ENCODE measurements around the gene FGGY.
"Not testable (repeated sequence)": the region's sequence is repeated elsewhere in the genome, so short reads cannot be mapped to it uniquely, and the experiment has no call there.

Gene FGGY

GRCh38 chr1:59295618-59296017 is 1.3 kb upstream of the FGGY start:
- Histone ChIP-seq H3K9me3 (ENCODE audit: insufficient read depth, low read length) (no peaks in the 10 kb centered on the region), H3K36me3 (ENCODE audit: low read length) (no peaks in the 10 kb centered on the region), H2AFZ (ENCODE audit: low read depth, low read length, severe bottlenecking) (peak overlapping the region; percentile 66), H3F3A (ENCODE audit: insufficient read depth) (peaks cover 13% of the 10 kb centered on the region), H3K4me3 (ENCODE audit: insufficient read depth, low read length, poor library complexity, severe bottlenecking) (no peak overlapping the region), H3K9ac (ENCODE audit: low read length) (peak overlapping the region; percentile 78), H3K27me3 (ENCODE audit: low read length) (no peaks in the 10 kb centered on the region), H3K4me2 (ENCODE audit: low read depth, low read length, poor library complexity, severe bottlenecking) (peak overlapping the region; percentile 85), H3K79me2 (ENCODE audit: insufficient read depth, low read length) (no peaks in the 10 kb centered on the region), H4K20me1 (ENCODE audit: low read depth, low read length) (no peaks in the 10 kb centered on the region), H3K27ac (ENCODE audit: low read depth, low read length) (no peak overlapping the region), H3K9me2 (replicated peaks; ENCODE audit: insufficient read depth, low read length) (no peaks in the 10 kb centered on the region)
- TF ChIP-seq CTCF (IDR thresholded peaks at IDR 0.05; ENCODE audit: insufficient read depth, low read length, poor library complexity, severe bottlenecking) = no peak
- TF ChIP-seq EZH2phosphoT487 (conservative IDR thresholded peaks at IDR 0.05; ENCODE audit: low read length) = no peak

- Histone ChIP-seq H3K27ac (ENCODE audit: low read depth, low read length) (no peak overlapping the region), H3K36me3 (ENCODE audit: low read length) (0 out of 2 replicates have a peak, but pooled peaks cover 6% of the 10 kb centered on the region), H3K9me2 (replicated peaks; ENCODE audit: insufficient read depth, low read length) (no peaks in the 10 kb centered on the region), H4K20me1 (ENCODE audit: low read depth, low read length) (no peaks in the 10 kb centered on the region), H3K9ac (ENCODE audit: low read length) (peak overlapping the region; percentile 78; the same call in 1 of the 2 replicates), H3K9me3 (ENCODE audit: insufficient read depth, low read length) (no peaks in the 10 kb centered on the region), H2AFZ (ENCODE audit: low read depth, low read length, severe bottlenecking) (no peak overlapping the region), H3K79me2 (ENCODE audit: insufficient read depth, low read length) (no peaks in the 10 kb centered on the region), H3K4me3 (ENCODE audit: insufficient read depth, low read length, poor library complexity, severe bottlenecking) (peak overlapping the region; percentile 75), H3K27me3 (ENCODE audit: low read length) (no peaks in the 10 kb centered on the region), H3F3A (ENCODE audit: insufficient read depth) (peaks cover 13% of the 10 kb centered on the region), H3K4me2 (ENCODE audit: low read depth, low read length, poor library complexity, severe bottlenecking) (peak overlapping the region; percentile 85)
- no peak for TF ChIP-seq CTCF (IDR thresholded peaks at IDR 0.05; ENCODE audit: insufficient read depth, low read length, poor library complexity, severe bottlenecking)
- TF ChIP-seq EZH2phosphoT487 (conservative IDR thresholded peaks at IDR 0.05; ENCODE audit: low read length) = no peak
Observed at GRCh38 chr1:59298026-59298583, 1.2 kb downstream of the FGGY start.

GRCh38 chr1:59298710-59299346 is 1.9 kb downstream of the FGGY start:
- H3K79me2 ChIP-seq (ENCODE audit: insufficient read depth, low read length) = no peaks in the 10 kb centered on the region
- TF ChIP-seq CTCF (IDR thresholded peaks at IDR 0.05; ENCODE audit: insufficient read depth, low read length, poor library complexity, severe bottlenecking) (no peak), EZH2phosphoT487 (conservative IDR thresholded peaks at IDR 0.05; ENCODE audit: low read length) (no peak)
- H3K9ac ChIP-seq (ENCODE audit: low read length) = no peak overlapping the region
- H3K4me3 ChIP-seq (ENCODE audit: insufficient read depth, low read length, poor library complexity, severe bottlenecking) = no peak overlapping the region
- H4K20me1 ChIP-seq (ENCODE audit: low read depth, low read length) = no peaks in the 10 kb centered on the region
- no peaks in the 10 kb centered on the region for H3K9me3 ChIP-seq (ENCODE audit: insufficient read depth, low read length)
- H3F3A ChIP-seq (ENCODE audit: insufficient read depth) = peaks cover 13% of the 10 kb centered on the region
- H3K36me3 ChIP-seq (ENCODE audit: low read length) = 0 out of 2 replicates have a peak, but pooled peaks cover 6% of the 10 kb centered on the region
- H3K9me2 ChIP-seq (replicated peaks; ENCODE audit: insufficient read depth, low read length) = no peaks in the 10 kb centered on the region
- no peak overlapping the region for H3K4me2 ChIP-seq (ENCODE audit: low read depth, low read length, poor library complexity, severe bottlenecking)
- no peak overlapping the region for H3K27ac ChIP-seq (ENCODE audit: low read depth, low read length)
- no peak overlapping the region for H2AFZ ChIP-seq (ENCODE audit: low read depth, low read length, severe bottlenecking)
- no peaks in the 10 kb centered on the region for H3K27me3 ChIP-seq (ENCODE audit: low read length)

- H3F3A ChIP-seq (ENCODE audit: insufficient read depth) = peaks cover 13% of the 10 kb centered on the region
- not testable (repeated sequence) for H3K36me3 ChIP-seq (ENCODE audit: low read length); H3K79me2 ChIP-seq (ENCODE audit: insufficient read depth, low read length); H3K27me3 ChIP-seq (ENCODE audit: low read length); H3K4me3 ChIP-seq (ENCODE audit: insufficient read depth, low read length, poor library complexity, severe bottlenecking); H3K27ac ChIP-seq (ENCODE audit: low read depth, low read length); H3K9ac ChIP-seq (ENCODE audit: low read length); H3K4me2 ChIP-seq (ENCODE audit: low read depth, low read length, poor library complexity, severe bottlenecking); H3K9me2 ChIP-seq (replicated peaks; ENCODE audit: insufficient read depth, low read length); H2AFZ ChIP-seq (ENCODE audit: low read depth, low read length, severe bottlenecking); H3K9me3 ChIP-seq (ENCODE audit: insufficient read depth, low read length); H4K20me1 ChIP-seq (ENCODE audit: low read depth, low read length)
Observed at GRCh38 chr1:59299670-59300069, 2.8 kb downstream of the FGGY start.
